DOHH2 (cell line): ENCODE data around the gene C1orf50.

Experiments
- H3F3A ChIP-seq: fragments of 200-600 bp; sonication (generic), shearing (Covaris generic); 2 replicates; pipeline ENCODE4 v1.6.0; 2016; ENCODE audit warnings: antibody characterized with exemption, mild to moderate bottlenecking; ENCODE audit not compliant: control insufficient read depth, insufficient read depth
- H3K27ac ChIP-seq: fragments of 200-600 bp; sonication (generic); 2 replicates; pipeline ENCODE4 v1.5.1; 2014; ENCODE audit warnings: low read depth, mild to moderate bottlenecking, low read length, moderate library complexity
- H3K27me3 ChIP-seq: fragments of 200-600 bp; sonication (generic); 2 replicates; pipeline ENCODE4 v1.6.1; 2014; ENCODE audit warnings: mild to moderate bottlenecking, low read length, mixed read lengths; ENCODE audit not compliant: control insufficient read depth
- H3K36me3 ChIP-seq: fragments of 200-600 bp; sonication (generic); 2 replicates; pipeline ENCODE4 v1.6.1; 2014; ENCODE audit warnings: mild to moderate bottlenecking, low read length, moderate library complexity, mixed read lengths; ENCODE audit not compliant: control insufficient read depth
- H3K4me1 ChIP-seq: fragments of 200-600 bp; sonication (generic); 2 replicates; pipeline ENCODE4 v1.6.1; 2014; ENCODE audit warnings: mild to moderate bottlenecking, low read length, mixed read lengths; ENCODE audit not compliant: control insufficient read depth
- H3K4me2 ChIP-seq: fragments of 200-600 bp; sonication (generic); 2 replicates; pipeline ENCODE4 v1.6.0; 2014; ENCODE audit warnings: mild to moderate bottlenecking, low read length, moderate library complexity
- H3K4me3 ChIP-seq: fragments of 200-600 bp; sonication (generic); 2 replicates; pipeline ENCODE4 v1.5.1; 2014; ENCODE audit warnings: mild to moderate bottlenecking, low read length, mixed read lengths
- H3K79me2 ChIP-seq: fragments of 200-600 bp; sonication (generic); 2 replicates; pipeline ENCODE4 v1.6.1; 2014; ENCODE audit warnings: mild to moderate bottlenecking, low read length, mixed read lengths; ENCODE audit not compliant: control insufficient read depth
- H3K9me2 ChIP-seq: fragments of 200-600 bp; sonication (generic); replicated peaks from 2 replicates; pipeline ENCODE4 v1.6.1; 2014; ENCODE audit warnings: mild to moderate bottlenecking, low read length, mixed read lengths; ENCODE audit not compliant: control insufficient read depth
- H3K9me3 ChIP-seq: fragments of 200-600 bp; sonication (generic); 2 replicates; pipeline ENCODE4 v1.6.1; 2014; ENCODE audit warnings: antibody characterized with exemption, low read length, mixed read lengths; ENCODE audit not compliant: control insufficient read depth, insufficient read depth
- H4K20me1 ChIP-seq: fragments of 200-600 bp; sonication (generic); 2 replicates; pipeline ENCODE4 v1.6.0; 2014; ENCODE audit warnings: low read depth, mild to moderate bottlenecking, antibody characterized with exemption, low read length, moderate library complexity; ENCODE audit not compliant: control insufficient read depth, insufficient read depth
- EZH2phosphoT487 ChIP-seq: fragments of 200-600 bp; sonication (generic); IDR thresholded peaks from 2 replicates; pipeline ENCODE4 v1.6.1; 2017; ENCODE audit warnings: borderline replicate concordance, mild to moderate bottlenecking, antibody characterized with exemption, low read length, moderate library complexity, mixed read lengths
- TF ChIP-seq, protein P1 (sequence below): fragments of 200-600 bp; sonication (generic); IDR thresholded peaks from one replicate; pipeline ENCODE4 v1.5.1; 2014; ENCODE audit warnings: antibody characterized with exemption, mild to moderate bottlenecking, low read depth, low read length; ENCODE audit not compliant: poor library complexity, severe bottlenecking

Gene C1orf50

DNA sequence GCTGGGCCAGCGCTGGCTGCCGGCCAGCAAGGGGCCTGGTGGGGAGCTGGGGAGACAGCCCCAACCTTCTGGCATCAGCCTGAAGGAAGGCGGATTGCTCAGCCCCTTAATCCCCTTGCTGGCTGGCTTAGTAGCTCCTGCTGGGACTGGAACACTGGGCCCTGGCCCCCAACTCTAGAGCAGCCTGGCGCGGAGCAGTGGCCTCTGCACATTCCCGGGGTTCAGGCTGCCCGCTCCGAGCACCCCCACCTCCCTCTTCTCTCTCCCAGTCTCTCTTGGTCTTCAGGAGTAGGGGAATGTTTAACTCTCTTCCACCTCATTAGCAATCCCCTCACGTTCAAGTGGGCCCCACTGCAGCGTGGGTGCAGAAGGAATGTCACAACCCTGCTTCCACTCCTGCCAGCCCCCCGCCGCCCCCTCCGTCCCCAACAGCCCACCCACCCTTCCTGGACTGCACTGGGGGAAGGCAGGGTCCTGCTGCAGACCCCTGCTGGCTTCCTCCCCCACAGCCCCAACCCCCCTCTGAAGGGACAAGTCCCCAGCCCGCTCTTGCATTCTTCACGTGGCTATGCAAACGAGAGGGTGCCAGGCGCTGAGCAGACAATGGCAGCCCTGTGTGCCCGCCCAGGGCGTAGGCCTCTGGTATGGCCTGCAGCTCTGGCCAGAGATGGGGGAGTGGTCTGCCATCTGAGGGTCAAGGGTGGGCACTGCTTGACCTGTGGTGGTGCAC, 26.0 kb upstream of the C1orf50 start:
- Histone ChIP-seq H3K27me3 (no peaks in the 10 kb centered on the region), H3K4me2 (no peak overlapping the region), H3K9me2 (no peaks in the 10 kb centered on the region), H3K4me1 (peaks cover 8% of the 10 kb centered on the region), H3K36me3 (peaks cover 5% of the 10 kb centered on the region; the same call in 1 of the 2 replicates), H3K4me3 (no peak overlapping the region), H3K27ac (no peak overlapping the region), H4K20me1 (0 out of 2 replicates have a peak, but pooled peaks cover 7% of the 10 kb centered on the region), H3F3A (no peaks in the 10 kb centered on the region), H3K9me3 (no peaks in the 10 kb centered on the region), H3K79me2 (no peaks in the 10 kb centered on the region)
- no peak for TF ChIP-seq EZH2phosphoT487
- TF ChIP-seq, protein P1, sequence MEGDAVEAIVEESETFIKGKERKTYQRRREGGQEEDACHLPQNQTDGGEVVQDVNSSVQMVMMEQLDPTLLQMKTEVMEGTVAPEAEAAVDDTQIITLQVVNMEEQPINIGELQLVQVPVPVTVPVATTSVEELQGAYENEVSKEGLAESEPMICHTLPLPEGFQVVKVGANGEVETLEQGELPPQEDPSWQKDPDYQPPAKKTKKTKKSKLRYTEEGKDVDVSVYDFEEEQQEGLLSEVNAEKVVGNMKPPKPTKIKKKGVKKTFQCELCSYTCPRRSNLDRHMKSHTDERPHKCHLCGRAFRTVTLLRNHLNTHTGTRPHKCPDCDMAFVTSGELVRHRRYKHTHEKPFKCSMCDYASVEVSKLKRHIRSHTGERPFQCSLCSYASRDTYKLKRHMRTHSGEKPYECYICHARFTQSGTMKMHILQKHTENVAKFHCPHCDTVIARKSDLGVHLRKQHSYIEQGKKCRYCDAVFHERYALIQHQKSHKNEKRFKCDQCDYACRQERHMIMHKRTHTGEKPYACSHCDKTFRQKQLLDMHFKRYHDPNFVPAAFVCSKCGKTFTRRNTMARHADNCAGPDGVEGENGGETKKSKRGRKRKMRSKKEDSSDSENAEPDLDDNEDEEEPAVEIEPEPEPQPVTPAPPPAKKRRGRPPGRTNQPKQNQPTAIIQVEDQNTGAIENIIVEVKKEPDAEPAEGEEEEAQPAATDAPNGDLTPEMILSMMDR = no peak

DNA sequence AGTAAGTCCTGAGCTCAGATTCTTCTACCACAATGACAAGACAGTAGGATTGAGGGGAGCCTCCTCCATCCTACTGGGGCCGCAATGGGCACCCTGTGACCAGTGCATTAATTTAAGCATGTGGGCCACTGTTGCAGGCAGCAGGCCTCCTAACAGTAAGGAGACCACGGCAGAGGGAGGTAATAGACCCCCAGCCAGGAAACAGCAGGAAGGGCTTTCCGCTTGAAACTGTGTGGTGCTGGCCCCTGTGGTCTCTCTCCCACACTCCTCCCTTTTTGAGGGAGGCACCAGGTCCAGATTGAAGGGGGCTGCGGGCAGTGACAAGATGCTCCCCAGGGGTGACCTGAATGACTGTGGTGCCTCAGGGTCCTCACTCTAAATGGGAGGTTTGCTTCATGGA, 25.3 kb upstream of the C1orf50 start:
- H3K4me3 ChIP-seq = no peak overlapping the region
- no peak overlapping the region for H3K27ac ChIP-seq
- no peak overlapping the region for H3K4me2 ChIP-seq
- no peaks in the 10 kb centered on the region for H3F3A ChIP-seq
- TF ChIP-seq EZH2phosphoT487 = no peak
- TF ChIP-seq, protein P1 = no peak
- H3K4me1 ChIP-seq = peaks cover 8% of the 10 kb centered on the region
- no peaks in the 10 kb centered on the region for H3K9me3 ChIP-seq
- peaks cover 12% of the 10 kb centered on the region for H3K36me3 ChIP-seq
- 0 out of 2 replicates have a peak, but pooled peaks cover 7% of the 10 kb centered on the region for H4K20me1 ChIP-seq
- no peaks in the 10 kb centered on the region for H3K27me3 ChIP-seq
- H3K79me2 ChIP-seq = no peaks in the 10 kb centered on the region
- H3K9me2 ChIP-seq = no peaks in the 10 kb centered on the region

DNA sequence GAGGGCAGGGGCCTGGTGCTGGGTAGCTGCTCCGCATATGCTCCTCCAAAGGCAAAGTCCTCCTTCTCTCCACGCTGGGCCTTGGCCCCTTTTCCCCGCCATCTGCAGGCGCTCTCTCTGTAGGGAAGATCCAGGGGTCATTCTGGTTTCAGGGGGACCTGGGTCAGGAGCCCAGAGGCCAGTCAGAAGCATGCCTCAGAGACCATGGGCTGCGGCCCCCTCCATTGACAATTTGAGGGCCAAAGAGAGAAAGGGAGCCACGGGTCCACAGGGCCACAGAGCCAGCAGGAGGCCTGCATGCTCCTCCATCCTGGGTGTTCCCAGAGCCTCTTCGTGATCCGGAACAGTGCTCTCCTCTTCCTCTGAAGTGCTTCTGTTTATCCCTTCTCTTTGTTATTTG, 24.9 kb upstream of the C1orf50 start:
- no peak for TF ChIP-seq EZH2phosphoT487
- TF ChIP-seq, protein P1 = no peak
- Histone ChIP-seq H3K9me3 (no peaks in the 10 kb centered on the region), H4K20me1 (0 out of 2 replicates have a peak, but pooled peaks cover 7% of the 10 kb centered on the region), H3K36me3 (peaks cover 16% of the 10 kb centered on the region), H3F3A (no peaks in the 10 kb centered on the region), H3K4me3 (no peak overlapping the region), H3K27ac (no peak overlapping the region), H3K27me3 (no peaks in the 10 kb centered on the region), H3K79me2 (no peaks in the 10 kb centered on the region), H3K4me2 (no peak overlapping the region), H3K4me1 (peaks cover 4% of the 10 kb centered on the region), H3K9me2 (no peaks in the 10 kb centered on the region)
